GM19468 (cell line): ENCODE measurements around the gene RUNX3.

Experiments
- ATAC-seq: cut with Tn5 transposase; IDR thresholded peaks from one replicate; pipeline ENCODE4 v1.9.1; 2021; ENCODE audit warnings: mild to moderate bottlenecking, moderate library complexity, moderate number of reproducible peaks; ENCODE audit not compliant: unreplicated experiment; ENCODE audit errors: extremely low read depth

Gene RUNX3

GRCh38 chr1:24963943-24964693 lies 34.0 kb upstream of the RUNX3 start:
- no peak for ATAC-seq

- no peak for ATAC-seq
Observed at GRCh38 chr1:24963099-24963872, 33.2 kb upstream of the RUNX3 start.

- no peak for ATAC-seq
Observed at GRCh38 chr1:24961961-24962861, 32.1 kb upstream of the RUNX3 start.

- ATAC-seq = no peak
Observed at GRCh38 chr1:24961334-24961733, 31.3 kb upstream of the RUNX3 start.

GRCh38 chr1:24960071-24960801 lies 30.2 kb upstream of the RUNX3 start:
- no peak for ATAC-seq

- no peak for ATAC-seq
Observed at GRCh38 chr1:24959623-24959975, 29.5 kb upstream of the RUNX3 start.

- no peak for ATAC-seq
Observed at GRCh38 chr1:24958766-24959622, 28.9 kb upstream of the RUNX3 start.

GRCh38 chr1:24957808-24958752 lies 28.0 kb upstream of the RUNX3 start:
- no peak for ATAC-seq

GRCh38 chr1:24957016-24957807 lies 27.1 kb upstream of the RUNX3 start:
- no peak for ATAC-seq

GRCh38 chr1:24955779-24956365 lies 25.8 kb upstream of the RUNX3 start:
- no peak for ATAC-seq

GRCh38 chr1:24955161-24955560 lies 25.1 kb upstream of the RUNX3 start:
- ATAC-seq = peak; percentile 36

GRCh38 chr1:24954631-24955030 lies 24.6 kb upstream of the RUNX3 start:
- ATAC-seq = no peak

GRCh38 chr1:24954022-24954421 lies 23.9 kb upstream of the RUNX3 start:
- ATAC-seq = no peak

GRCh38 chr1:24952413-24952841 lies 22.4 kb upstream of the RUNX3 start:
- ATAC-seq = no peak

- no peak for ATAC-seq
Observed at GRCh38 chr1:24951810-24952412, 21.8 kb upstream of the RUNX3 start.

GRCh38 chr1:24951337-24951736 lies 21.3 kb upstream of the RUNX3 start:
- no peak for ATAC-seq
